ENCODE data around the gene PTH2R.
"Not testable (repeated sequence)": the region's sequence is repeated elsewhere in the genome, so short reads cannot be mapped to it uniquely, and the experiment has no call there.

The PTH2R gene

DNA sequence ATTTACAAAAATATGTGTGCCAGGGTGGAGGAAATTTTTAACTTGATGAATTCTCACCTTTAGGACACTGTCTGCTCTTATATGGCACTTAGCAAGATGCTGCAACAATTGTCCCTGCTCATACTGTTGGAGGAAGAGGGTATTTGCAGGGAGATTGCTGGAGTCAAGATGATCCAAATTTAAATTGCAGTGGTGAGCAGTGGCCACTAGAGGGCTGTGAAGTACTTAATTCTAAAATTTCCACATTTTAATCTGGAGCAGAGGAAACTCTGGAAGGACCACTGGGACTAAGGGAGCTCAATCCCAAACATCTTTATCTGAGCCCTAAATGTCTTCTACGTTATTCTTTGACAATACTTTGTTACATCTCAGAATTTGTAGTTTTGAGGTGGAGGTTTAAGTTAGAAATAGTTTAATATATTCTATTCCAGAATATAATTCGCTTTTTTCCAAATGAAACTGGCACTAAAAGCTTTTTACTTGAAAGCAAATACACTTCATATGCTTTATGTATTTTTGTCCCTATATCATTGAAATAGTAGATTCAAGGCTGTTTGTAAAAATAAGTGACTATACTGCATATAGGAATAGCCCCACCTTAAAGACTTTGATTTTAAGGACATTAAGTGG, 33.0 kb upstream of the PTH2R start:
- Mint-ChIP-seq H3K4me1 (peaks cover 0 to under 1% of the 10 kb centered on the region in 2 donors), H3K27me3 (no peaks in the 10 kb centered on the region), H3K4me3 (no peak overlapping the region), H3K9me3 (no peaks in the 10 kb centered on the region), H3K36me3 (no peaks in the 10 kb centered on the region), H3K27ac (no peak overlapping the region)
- DNase-seq = no peak
- ATAC-seq (replicated peaks) = no peak

- DNase-seq (no peak), ATAC-seq (replicated peaks) (no peak)
- Mint-ChIP-seq H3K4me3 (no peak overlapping the region), H3K9me3 (no peaks in the 10 kb centered on the region), H3K4me1 (no peaks in the 10 kb centered on the region), H3K36me3 (no peaks in the 10 kb centered on the region), H3K27me3 (peaks cover 0 to 3% of the 10 kb centered on the region in 2 donors), H3K27ac (no peak overlapping the region)
Observed at GRCh38 chr2:208375491-208376068, 31.0 kb upstream of the PTH2R start.

GRCh38 chr2:208377344-208377860, 29.2 kb upstream of the PTH2R start:
- not testable (repeated sequence) for H3K4me1 Mint-ChIP-seq; H3K9me3 Mint-ChIP-seq; H3K27ac Mint-ChIP-seq; H3K36me3 Mint-ChIP-seq; ATAC-seq (replicated peaks); DNase-seq; H3K4me3 Mint-ChIP-seq; H3K27me3 Mint-ChIP-seq

- Mint-ChIP-seq H3K27me3 (peaks cover 16 to 25% of the 10 kb centered on the region in 2 donors), H3K4me1 (no peaks in the 10 kb centered on the region), H3K27ac (no peak overlapping the region), H3K4me3 (no peak overlapping the region), H3K9me3 (no peaks in the 10 kb centered on the region), H3K36me3 (no peaks in the 10 kb centered on the region)
- ATAC-seq (replicated peaks) = no peak
- DNase-seq = no peak
Observed at GRCh38 chr2:208379192-208379591, 27.4 kb upstream of the PTH2R start.

DNA sequence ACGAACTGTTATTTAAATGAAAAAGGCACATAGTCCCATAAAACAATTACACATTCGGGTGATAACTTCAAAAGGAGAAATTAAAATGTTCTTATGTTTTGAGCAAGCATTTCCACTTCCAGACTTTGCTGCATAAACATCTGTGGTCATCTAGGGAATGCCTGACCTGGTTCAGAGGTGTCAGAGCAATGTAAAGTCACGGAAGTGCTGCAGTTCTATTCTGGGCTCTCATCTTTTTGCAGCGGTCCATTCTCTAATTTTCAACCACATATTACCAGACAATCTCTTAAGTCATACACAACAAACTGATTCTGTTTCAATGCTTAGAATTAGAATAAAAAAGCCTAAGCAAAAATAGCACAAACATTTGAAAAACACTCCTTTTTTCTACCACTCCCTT, 22.0 kb upstream of the PTH2R start:
- no peaks in the 10 kb centered on the region for H3K9me3 Mint-ChIP-seq
- H3K36me3 Mint-ChIP-seq = no peaks in the 10 kb centered on the region
- DNase-seq (no peak), ATAC-seq (replicated peaks) (no peak)
- H3K4me1 Mint-ChIP-seq = no peaks in the 10 kb centered on the region
- no peak overlapping the region for H3K4me3 Mint-ChIP-seq
- no peak overlapping the region for H3K27ac Mint-ChIP-seq
- peaks cover 21 to 33% of the 10 kb centered on the region in 2 donors for H3K27me3 Mint-ChIP-seq

GRCh38 chr2:208386541-208386940, 20.1 kb upstream of the PTH2R start:
- Mint-ChIP-seq H3K4me1 (no peaks in the 10 kb centered on the region), H3K9me3 (peaks cover 0 to 4% of the 10 kb centered on the region in 2 donors), H3K4me3 (no peak overlapping the region), H3K27ac (no peak overlapping the region), H3K36me3 (no peaks in the 10 kb centered on the region), H3K27me3 (peaks cover 15 to 32% of the 10 kb centered on the region in 2 donors)
- DNase-seq (no peak), ATAC-seq (replicated peaks) (no peak)

DNA sequence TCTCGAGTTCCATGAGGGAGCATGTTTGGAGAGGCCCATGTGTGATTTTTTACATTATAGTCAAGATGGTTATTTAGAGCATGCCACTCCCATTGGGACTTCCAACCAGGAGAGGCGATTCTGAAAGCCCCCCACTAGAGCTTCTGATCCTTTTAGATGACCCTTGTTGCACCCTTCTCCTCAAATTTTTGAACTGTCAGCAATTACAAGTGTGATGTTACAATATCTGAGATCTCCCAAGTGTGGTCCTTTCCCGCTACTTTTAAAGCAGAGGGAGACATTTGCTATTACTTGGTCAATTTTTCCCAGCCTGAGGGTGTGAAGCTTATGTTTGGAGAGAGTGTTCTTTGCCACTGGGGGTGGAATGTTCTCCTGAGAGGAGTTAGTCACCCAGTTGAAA, 16.7 kb upstream of the PTH2R start:
- H3K36me3 Mint-ChIP-seq = peaks cover 0 to 4% of the 10 kb centered on the region in 2 donors
- peaks cover 11 to 12% of the 10 kb centered on the region in 2 donors for H3K9me3 Mint-ChIP-seq
- H3K4me3 Mint-ChIP-seq = no peak overlapping the region
- H3K27me3 Mint-ChIP-seq = peaks cover 4 to 8% of the 10 kb centered on the region in 2 donors
- no peaks in the 10 kb centered on the region for H3K4me1 Mint-ChIP-seq
- H3K27ac Mint-ChIP-seq = no peak overlapping the region
- ATAC-seq (replicated peaks) (no peak), DNase-seq (no peak)

DNA sequence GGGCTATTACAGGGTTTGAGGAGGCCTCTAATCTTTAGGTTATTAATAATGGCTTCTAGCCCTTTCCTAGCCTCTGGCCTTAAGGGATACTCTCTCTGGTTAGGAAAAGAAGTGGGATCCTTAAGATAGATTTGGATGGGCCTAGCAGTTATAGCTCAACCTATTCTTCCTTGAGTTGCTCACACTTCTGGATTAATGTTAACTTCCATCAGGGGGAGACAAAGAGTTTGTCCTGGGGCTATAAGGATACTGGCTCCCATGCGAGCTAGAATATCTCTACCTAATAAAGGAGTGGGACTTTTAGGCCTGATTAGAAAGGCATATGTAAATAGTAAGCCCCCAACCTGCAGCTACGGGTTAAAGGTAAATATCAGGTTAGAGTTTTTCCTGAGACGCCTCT, 14.3 kb upstream of the PTH2R start:
- Mint-ChIP-seq H3K4me3 (no peak overlapping the region), H3K9me3 (peaks cover 16 to 19% of the 10 kb centered on the region in 2 donors), H3K27ac (no peak overlapping the region), H3K4me1 (no peaks in the 10 kb centered on the region), H3K27me3 (peaks cover 7 to 21% of the 10 kb centered on the region in 2 donors), H3K36me3 (peaks cover 2 to 4% of the 10 kb centered on the region in 2 donors)
- no peak for DNase-seq
- no peak for ATAC-seq (replicated peaks)

DNA sequence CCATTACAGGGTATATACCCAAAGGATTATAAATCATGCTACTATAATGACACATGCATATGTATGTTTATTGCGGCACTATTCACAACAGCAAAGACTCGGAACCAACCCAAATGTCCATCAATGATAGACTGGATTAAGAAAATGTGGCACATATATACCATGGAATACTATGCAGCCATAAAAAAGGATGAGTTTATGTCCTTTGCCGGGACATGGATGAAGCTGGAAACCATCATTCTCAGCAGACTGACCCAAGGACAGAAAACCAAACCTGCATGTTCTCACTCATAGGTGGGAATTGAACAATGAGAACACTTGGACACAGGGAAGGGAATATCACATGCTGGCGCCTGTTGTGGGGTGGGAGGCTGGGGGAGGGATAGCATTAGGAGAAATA, 9.8 kb upstream of the PTH2R start:
- not testable (repeated sequence) for DNase-seq; H3K4me1 Mint-ChIP-seq; H3K27ac Mint-ChIP-seq; H3K36me3 Mint-ChIP-seq; ATAC-seq (replicated peaks); H3K4me3 Mint-ChIP-seq
- peaks cover 12 to 17% of the 10 kb centered on the region in 2 donors for H3K9me3 Mint-ChIP-seq
- H3K27me3 Mint-ChIP-seq = peaks cover 18 to 32% of the 10 kb centered on the region in 2 donors

DNA sequence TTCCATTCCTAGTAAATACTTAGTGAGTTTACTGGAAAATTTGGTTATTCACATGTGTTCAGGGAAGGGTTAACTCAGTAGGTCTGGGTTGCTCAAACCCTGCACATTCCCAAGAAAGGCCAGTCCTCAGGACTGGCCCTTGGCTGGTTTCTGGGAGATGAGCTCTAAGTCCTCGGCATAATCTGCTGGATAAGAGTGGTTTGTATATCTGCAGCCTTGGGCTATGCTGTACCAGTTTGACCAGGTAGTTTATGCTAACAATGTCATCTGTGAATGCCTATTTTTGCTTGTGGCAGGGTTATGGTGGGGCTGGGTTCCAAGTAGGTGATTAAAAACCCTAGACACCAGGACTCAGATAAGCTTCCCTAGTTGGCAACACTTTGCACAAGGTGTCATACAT, 7.4 kb upstream of the PTH2R start:
- Mint-ChIP-seq H3K4me1 (no peaks in the 10 kb centered on the region), H3K27me3 (peaks cover 36 to 49% of the 10 kb centered on the region in 2 donors), H3K36me3 (peaks cover 2 to 4% of the 10 kb centered on the region in 2 donors), H3K9me3 (peaks cover 5 to 9% of the 10 kb centered on the region in 2 donors), H3K27ac (no peak overlapping the region), H3K4me3 (no peak overlapping the region)
- DNase-seq (no peak), ATAC-seq (replicated peaks) (no peak)

- no peak for DNase-seq
- Mint-ChIP-seq H3K4me1 (peaks cover 9 to 15% of the 10 kb centered on the region in 2 donors), H3K27me3 (peaks cover 61 to 66% of the 10 kb centered on the region in 2 donors), H3K9me3 (no peaks in the 10 kb centered on the region), H3K27ac (no peak overlapping the region), H3K36me3 (no peaks in the 10 kb centered on the region), H3K4me3 (no peak overlapping the region)
- peak; percentile 53 to 59 for ATAC-seq (replicated peaks)
Observed at GRCh38 chr2:208407667-208408066, 1.1 kb downstream of the PTH2R start.

DNA sequence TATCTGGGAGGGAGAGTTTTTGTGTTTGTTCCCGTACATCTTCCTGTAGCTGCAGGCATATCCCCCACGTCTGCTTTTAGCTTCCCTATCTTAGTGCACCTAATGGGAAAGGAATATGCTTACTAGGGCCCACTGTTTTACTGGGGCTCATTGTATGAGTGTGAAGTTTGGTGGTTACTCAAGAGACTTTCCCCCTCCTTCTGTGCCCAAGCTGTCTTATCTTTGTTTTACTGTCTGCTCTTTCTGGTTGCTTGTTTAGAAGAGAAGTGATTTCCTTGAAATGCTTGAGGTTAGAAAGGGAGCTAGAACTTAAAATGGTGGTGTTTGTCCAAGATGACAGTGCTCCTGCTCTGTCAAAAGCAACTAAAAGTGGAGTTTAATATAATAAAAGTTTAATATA, 7.3 kb downstream of the PTH2R start:
- peaks cover 24 to 29% of the 10 kb centered on the region in 2 donors for H3K27me3 Mint-ChIP-seq
- H3K36me3 Mint-ChIP-seq = no peaks in the 10 kb centered on the region
- H3K9me3 Mint-ChIP-seq = peaks cover 0 to 1% of the 10 kb centered on the region in 2 donors
- no peak overlapping the region for H3K4me3 Mint-ChIP-seq
- no peak overlapping the region for H3K27ac Mint-ChIP-seq
- DNase-seq = no peak
- no peak for ATAC-seq (replicated peaks)
- H3K4me1 Mint-ChIP-seq = peaks cover 0 to 5% of the 10 kb centered on the region in 2 donors

DNA sequence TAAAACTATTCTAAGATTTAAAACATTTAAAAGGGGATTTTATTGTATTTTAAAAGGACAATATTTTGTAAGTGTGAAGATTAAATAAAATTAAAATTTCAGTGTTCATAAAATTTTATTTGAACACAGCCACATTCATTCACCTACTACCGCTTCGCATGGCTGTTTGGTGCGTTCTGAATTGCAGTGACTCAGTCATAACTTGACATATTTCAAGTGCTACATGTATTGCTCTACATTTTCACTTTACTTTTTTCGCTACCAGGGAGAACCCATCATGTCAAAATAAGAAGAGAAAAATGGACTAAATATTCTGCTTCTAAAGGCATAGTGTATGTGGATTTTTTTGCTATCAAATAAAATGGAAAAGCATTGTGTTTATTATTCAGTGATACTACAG, 8.7 kb downstream of the PTH2R start:
- Mint-ChIP-seq H3K36me3 (no peaks in the 10 kb centered on the region), H3K9me3 (peaks cover 0 to 1% of the 10 kb centered on the region in 2 donors), H3K27me3 (peaks cover 16 to 21% of the 10 kb centered on the region in 2 donors), H3K4me3 (no peak overlapping the region), H3K4me1 (peaks cover 0 to 5% of the 10 kb centered on the region in 2 donors), H3K27ac (no peak overlapping the region)
- ATAC-seq (replicated peaks) = no peak
- no peak for DNase-seq

GRCh38 chr2:208415897-208416296, 9.3 kb downstream of the PTH2R start:
- Mint-ChIP-seq H3K9me3 (peaks cover 0 to 1% of the 10 kb centered on the region in 2 donors), H3K27me3 (peaks cover 9 to 16% of the 10 kb centered on the region in 2 donors), H3K36me3 (no peaks in the 10 kb centered on the region), H3K4me1 (peaks cover 0 to 5% of the 10 kb centered on the region in 2 donors), H3K4me3 (no peak overlapping the region), H3K27ac (no peak overlapping the region)
- DNase-seq (no peak), ATAC-seq (replicated peaks) (peak in 1 of 2 donors; percentile 34)

DNA sequence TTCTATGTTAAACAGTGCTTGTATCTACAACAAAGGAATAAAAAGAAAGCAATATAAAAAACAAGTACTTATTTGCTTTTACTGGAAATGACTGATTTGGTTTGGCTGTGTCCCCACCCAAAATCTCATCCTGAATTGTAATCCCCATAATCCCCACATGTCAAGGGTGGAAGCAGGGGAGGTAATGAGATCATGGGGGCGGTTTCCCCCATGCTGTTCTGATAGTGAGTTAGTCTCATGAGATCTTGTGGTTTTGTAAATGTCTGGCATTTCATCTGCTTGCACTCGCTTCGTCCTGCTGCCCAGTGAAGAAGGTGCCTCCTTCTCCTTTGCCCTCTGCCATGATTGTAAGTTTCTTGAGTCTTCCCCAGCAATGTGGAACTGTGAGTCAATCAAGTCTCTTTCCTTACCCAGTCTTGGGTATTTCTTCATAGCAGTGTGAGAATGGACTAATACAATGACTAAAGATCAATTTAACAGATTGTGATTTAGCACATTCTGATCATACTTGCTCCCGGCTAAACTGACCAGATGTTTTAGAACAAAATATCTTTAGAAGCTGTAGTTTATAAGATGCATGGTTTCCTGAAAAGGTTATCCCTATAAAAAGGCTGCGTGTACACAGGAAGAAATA, 19.9 kb downstream of the PTH2R start:
- no peak for ATAC-seq (replicated peaks)
- no peak for DNase-seq
- no peaks in the 10 kb centered on the region for H3K4me1 Mint-ChIP-seq
- H3K4me3 Mint-ChIP-seq = no peak overlapping the region
- no peak overlapping the region for H3K27ac Mint-ChIP-seq
- H3K9me3 Mint-ChIP-seq = peaks cover 6% of the 10 kb centered on the region in 2 donors
- peaks cover 15% of the 10 kb centered on the region in 2 donors for H3K27me3 Mint-ChIP-seq
- H3K36me3 Mint-ChIP-seq = no peaks in the 10 kb centered on the region
